Stimulated activated CD8-positive, alpha-beta memory T cell treated with anti-CD3 and anti-CD28 coated beads, Interleukin-2, amount 100 ng/mL, for 1 hour (primary cell): Measurements from ENCODE around the gene WSB2.

Source experiments
- DNase-seq, 2 donors: peaks; one replicate each; pipeline ENCODE4 v3.0.0-alpha.2; 2020; ENCODE audit warnings: low read depth in 2 of 2

WSB2 gene

DNA sequence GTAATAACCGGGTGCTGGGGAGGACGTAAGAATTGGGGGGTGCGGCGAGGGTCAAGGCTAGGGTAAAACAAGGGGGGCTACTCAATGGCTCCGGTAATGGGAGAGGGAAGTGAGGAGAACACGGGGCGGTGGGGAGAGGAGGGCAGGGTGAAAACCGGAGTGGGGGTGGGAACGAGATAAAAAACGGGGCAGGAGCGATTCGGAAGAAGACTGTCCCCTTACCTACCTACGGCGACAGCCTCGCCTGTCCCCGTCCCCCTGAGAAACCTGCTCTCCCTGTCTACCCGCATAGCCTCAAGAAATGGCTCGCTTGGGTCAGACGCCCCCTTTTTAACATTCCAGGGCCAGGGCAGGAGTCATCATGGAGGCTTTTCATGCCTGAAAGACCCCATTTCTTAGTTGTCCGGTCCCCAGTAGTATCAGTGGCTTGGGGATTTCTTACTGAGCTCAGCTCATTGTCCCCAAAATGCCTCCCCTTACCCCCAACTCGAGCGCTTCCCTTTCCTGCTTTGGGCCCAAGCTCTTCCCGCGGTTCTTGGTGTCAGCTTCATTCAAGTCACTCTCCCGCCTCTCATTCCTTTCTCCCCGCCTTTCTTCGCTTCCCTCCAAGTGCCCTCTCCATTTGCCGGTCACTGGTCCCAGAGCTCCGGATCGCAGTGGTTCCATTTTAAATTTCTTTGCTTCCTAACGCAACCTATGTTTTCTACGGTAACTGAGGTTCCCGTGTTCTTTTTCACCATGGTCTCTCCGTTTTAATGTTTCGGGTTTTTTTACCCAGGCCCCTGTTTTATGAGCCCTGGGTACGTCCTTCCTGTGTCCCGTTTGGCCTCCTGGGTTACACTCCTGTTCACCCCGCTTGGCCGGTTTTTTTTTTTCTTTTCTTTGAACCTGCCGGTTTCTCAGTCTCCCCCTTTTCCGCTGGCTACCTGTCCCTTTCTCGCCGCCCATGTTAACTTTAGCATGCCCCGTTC is 1.2 kb upstream of the WSB2 start:
- DNase-seq = no peak

DNA sequence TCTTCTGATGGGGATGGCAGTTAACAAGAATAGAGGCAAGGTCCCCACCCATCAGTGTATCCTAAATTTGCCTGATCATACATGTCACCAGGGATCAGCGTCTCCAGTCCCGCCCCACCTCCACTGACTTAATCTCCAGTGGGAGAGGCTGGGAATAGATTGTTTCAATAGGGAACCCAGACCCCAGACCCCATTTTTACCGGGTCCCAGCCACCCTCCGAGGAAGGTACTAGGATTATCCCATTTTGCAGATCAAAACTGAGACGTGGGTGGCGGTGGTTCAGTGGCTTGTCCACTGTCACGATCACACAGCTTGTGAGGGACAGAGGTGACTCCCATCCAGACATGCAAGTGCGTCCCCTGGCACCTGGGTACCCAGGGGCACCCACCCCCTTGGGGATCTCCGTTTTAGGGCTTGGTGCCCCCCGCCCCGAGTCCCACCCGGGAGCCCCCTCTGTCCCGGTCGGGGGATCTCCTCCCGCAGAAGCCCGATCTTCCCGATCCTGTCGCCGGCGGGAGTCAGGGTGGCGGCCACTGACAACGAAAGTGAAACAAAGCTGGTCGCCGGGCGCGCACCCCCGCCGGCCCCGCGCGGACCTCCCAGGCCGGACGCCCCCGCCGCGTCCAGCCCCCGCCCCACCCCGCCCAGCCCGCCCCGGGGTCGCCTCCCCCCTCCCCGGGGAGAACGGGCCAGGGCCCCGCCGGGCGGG is 523 bp downstream of the WSB2 start:
- peak in 1 of 2 donors; percentile 9 for DNase-seq

GRCh38 chr12:118059341-118060191 is 1.4 kb downstream of the WSB2 start:
- no peak for DNase-seq

GRCh38 chr12:118058881-118059280 is 2.1 kb downstream of the WSB2 start:
- DNase-seq = no peak

GRCh38 chr12:118058227-118058626 is 2.8 kb downstream of the WSB2 start:
- DNase-seq = no peak

- no peak for DNase-seq
Observed at GRCh38 chr12:118055865-118056773, 4.9 kb downstream of the WSB2 start.

DNA sequence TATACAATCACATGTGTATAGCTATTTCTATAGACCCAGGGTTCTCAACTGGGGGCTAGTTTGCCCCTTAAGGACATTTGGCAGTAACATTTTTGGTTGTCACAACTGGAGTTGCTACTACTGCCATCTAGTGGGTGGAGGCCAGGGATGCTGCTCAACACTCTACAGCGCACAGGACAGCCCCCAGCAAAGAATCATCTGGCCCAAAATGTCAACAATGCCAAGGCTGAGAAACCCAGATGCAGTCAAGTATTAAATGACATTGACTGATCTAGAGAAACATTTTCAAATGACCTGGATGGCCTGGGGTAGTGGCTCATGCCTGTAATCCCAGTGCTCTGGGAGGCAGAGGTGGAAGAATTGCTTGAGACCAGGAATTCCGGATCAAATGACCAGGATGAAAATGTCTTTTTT is 5.8 kb downstream of the WSB2 start:
- DNase-seq = peak; percentile 35 to 39

DNA sequence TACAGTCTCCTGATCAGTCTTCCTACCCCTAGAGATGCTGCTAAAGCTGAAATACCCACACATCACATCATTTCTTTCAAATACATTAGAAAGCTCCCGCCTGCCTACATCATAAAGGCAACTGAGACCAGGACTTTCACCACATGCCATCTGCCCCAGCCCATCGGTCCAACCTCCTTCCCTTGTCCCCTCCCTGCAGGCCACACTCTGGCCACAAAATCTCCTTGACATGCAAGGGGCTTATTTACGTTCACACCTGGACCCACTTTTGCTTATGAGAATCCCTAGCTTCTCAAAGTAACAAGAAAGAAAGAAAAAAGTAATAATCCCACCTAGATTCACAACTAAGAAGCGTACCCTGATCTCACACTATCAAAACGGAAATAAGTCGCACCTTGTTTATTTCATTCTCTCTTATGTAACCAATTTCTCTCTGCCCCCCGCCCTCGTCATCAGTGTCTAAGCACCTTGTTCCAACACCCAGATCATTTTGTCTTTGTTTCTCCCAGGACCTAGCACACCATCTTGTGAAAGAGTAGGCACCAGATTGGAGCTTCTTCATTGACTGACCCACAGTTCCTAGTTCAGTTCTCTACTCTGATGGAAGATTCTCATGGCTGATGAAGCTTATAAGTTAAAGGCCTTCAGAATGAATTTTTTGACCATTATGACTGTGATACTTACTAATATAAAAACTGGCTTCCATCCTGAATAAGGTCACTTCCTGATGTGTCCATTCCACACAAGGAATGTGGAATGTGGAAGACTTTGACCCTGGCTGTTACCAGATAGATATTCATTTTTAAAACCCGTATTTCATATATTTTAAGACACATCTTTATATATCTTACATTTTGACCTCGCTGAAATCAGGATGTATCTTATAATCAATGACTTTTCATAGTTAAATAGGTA is 7.7 kb downstream of the WSB2 start:
- DNase-seq = no peak

DNA sequence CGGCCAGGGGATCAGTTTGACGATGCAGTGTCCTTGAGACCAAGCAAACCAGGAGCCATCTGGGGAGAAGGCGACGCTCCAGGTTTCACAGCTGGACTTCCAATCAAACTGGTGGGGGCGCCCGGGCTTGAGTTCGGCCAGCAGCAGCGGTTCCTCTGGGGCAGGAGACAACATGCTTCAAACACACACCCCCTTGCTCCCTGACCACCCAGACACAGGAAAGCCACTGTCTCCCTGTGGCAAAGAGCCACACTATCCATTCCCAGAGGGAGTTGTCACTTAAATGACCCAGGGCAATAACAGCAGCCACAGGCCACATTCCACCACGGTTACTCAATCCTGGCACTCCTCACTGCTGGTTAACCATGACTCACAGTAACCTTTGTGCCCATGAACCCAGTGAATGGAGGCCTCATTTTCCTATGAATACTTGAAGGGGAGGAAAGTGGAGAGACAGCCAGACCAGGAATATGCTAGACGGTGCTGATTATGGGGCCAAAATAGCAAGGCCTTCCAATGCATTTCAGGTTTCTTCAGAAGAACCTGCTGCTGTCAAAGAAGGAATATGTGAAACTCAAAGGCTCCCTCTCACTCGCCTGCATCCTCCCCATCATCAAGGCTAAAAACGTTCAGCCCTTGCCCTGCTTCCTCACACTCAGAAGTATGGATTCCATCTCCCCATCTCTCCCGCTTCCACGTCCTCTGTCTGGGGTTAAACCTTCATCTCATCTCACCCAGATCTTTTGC is 8.5 kb downstream of the WSB2 start:
- DNase-seq = no peak

DNA sequence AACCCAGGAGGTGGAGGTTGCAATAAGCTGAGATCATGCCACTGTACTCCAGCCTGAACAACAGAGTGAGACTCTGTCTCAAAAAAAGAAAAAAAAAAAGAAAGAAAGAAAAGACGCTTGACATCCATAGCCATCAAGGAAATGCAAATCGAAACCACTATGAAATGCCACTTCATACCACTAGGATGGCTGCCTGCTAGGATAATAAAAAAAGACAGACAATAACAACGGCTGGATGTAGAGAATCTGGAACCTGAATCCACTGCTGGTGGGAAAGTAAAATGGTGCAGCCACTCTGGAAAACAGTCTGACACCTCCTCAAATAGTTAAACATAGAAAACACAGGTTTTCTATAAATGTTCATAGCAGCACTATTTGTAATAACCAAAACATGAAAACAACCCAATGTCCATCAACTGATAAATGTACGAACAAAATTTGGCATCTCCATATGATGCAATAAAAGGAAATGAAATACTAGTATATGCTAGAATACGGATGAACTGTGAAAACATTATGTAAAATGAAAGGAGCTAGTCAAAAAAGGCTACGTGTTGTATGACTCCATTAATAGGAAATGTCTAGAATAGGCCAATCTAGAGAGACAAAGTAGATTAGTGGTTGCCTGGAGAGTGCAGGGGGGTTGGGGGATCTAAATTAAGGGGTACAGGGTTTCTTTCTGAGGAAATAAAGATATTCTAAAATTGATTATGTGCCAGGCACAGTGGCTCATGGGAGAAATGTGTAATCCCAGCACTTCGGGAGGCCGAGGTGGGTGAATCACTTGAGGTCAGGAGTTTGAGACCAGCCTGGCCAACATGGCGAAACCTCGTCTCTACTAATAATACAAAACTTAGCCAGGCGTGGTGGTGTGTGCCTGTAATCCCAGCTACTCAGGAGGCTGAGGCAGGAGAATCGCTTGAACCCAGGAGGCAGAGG is 9.7 kb downstream of the WSB2 start:
- DNase-seq = no peak

- no peak for DNase-seq
Observed at GRCh38 chr12:118046430-118046829, 14.5 kb downstream of the WSB2 start.

DNA sequence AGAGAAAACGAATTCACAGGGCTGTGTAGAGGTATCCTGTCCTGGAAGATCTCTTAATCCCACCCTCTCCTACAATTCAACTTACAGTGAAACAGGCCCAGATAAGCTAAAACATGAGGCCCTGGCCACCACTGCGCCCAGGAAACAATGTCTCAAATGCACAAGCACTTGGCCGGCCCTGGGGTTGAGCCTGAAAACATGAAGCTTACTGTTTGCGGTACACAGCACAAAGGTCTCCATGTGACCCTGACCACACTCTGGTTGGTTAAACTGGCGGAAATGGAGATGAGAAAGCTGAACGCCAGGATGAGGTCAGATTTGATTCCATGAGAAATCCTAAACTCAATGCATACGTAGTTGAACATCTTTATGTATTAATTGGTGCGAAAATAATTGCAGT is 16.4 kb downstream of the WSB2 start:
- DNase-seq = no peak

DNA sequence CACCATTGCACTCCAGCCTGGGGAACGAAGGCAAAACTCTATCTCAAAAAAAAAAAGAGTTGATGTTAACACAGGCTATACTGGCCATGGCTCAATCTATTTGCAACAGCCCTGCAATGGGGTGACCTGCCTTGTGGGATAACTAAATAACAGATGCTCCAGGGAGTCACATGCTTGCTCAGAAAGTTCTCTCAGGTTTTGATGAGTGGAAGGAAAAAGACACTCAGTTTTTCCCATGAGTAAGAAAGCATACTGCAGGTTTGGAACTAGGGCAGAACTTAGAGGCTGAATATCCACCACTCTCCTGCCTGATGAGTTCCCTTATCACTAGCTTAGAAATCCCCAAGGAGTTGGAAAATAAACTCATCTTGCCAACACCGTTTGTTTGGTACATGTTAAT is 16.9 kb downstream of the WSB2 start:
- DNase-seq = no peak

GRCh38 chr12:118042091-118042490 is 18.9 kb downstream of the WSB2 start:
- no peak for DNase-seq

DNA sequence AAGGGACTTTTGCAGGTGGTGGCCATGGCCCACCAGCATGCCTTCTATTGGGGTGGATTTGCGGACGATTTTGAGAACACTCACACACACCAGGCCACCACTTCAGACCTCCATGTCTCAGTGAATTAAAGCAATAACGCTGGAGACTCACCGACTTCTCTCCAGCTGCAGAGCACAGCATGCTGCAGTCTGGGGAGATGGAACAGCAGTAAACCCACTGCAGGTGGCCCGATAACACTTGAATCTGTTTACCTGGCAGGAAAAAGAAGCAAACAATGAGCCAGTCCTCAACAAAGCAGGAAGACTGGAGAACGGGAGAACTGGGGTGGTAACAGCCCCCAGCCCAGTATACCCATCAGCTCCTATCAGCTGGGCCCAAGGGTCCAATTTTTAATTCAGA is 22.8 kb downstream of the WSB2 start:
- DNase-seq = no peak

DNA sequence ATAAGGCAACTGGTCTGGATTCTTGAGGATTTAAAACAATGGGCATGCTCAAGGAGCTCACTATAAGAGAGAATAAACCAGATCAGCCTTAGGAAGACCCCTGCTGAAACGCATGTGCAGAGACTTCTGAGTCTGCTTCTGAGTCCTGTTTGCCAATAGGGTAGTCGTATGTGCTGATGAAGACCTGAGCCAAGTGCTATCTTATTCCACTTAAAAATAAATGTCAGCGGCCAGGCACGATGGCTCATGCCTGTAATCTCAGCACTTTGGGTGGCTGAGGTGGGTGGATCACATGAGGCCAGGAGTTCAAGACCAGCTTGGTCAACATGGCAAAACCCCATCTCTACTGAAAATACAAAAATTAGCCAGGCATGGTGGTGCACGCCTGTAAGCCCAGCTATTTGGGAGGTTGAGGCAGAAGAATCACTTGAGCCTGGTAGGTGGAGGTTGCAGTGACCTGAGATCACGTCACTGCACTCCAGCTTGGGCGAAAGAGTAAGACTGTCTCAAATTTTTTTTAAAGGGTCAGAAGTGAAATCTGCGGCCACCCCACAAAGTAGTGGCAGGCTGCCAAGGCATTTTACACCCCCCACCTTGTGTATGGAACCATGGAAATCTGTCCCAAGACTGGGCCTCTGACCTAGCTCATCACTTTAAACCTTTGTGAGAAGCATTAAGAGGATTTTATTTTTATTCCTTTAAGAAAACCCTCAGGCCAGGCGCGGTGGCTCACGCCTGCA is 24.1 kb downstream of the WSB2 start:
- DNase-seq = no peak
